Measurements from ENCODE around the gene FAM229B. TPM values are rescaled to one million over a fixed set of nuclear protein-coding genes. Genes with fewer than 3 reads are reported as not detected.
"Not testable (repeated sequence)": the region's sequence is repeated elsewhere in the genome, so short reads cannot be mapped to it uniquely, and the experiment has no call there.

Gene FAM229B
- total and polyA plus RNA-seq, 5 donors = 60.2 to 77.7 (median 75.2) TPM

GRCh38 chr6:112062966-112063365, 24.4 kb upstream of the FAM229B start:
- intact Hi-C loops (cut with DNase I) = no loop called here
- no peak overlapping the region for H3K4me3 ChIP-seq (ENCODE audit: low read length)
- no peak for ATAC-seq
- no peaks in the 10 kb centered on the region for H3K27me3 ChIP-seq (ENCODE audit: control insufficient read depth, insufficient read depth)
- H3K4me1 ChIP-seq (ENCODE audit: control insufficient read depth, insufficient read depth, low read length) = no peaks in the 10 kb centered on the region
- H3K27ac ChIP-seq (ENCODE audit: low read length) = no peak overlapping the region
- no peaks in the 10 kb centered on the region for H3K9me3 ChIP-seq (ENCODE audit: control insufficient read depth, low read length)
- no peak for DNase-seq
- WGBS = 82% methylated on average over 3 of the region's 3 CpGs

GRCh38 chr6:112065426-112065986, 21.9 kb upstream of the FAM229B start:
- DNase-seq = no peak
- Histone ChIP-seq H3K4me1 (ENCODE audit: control insufficient read depth, insufficient read depth, low read length) (no peaks in the 10 kb centered on the region), H3K27ac (ENCODE audit: low read length) (no peak overlapping the region), H3K4me3 (ENCODE audit: low read length) (no peak overlapping the region), H3K27me3 (ENCODE audit: control insufficient read depth, insufficient read depth) (no peaks in the 10 kb centered on the region), H3K9me3 (ENCODE audit: control insufficient read depth, low read length) (no peaks in the 10 kb centered on the region)
- no peak for ATAC-seq
- 54% methylated on average over 6 of the region's 6 CpGs for WGBS
- intact Hi-C loops (cut with DNase I) = no loop called here

- intact Hi-C loops (cut with DNase I) = no loop called here
- H3K27me3 ChIP-seq (ENCODE audit: control insufficient read depth, insufficient read depth) = no peaks in the 10 kb centered on the region
- H3K4me1 ChIP-seq (ENCODE audit: control insufficient read depth, insufficient read depth, low read length) = no peaks in the 10 kb centered on the region
- 77% methylated on average over 3 of the region's 3 CpGs for WGBS
- H3K9me3 ChIP-seq (ENCODE audit: control insufficient read depth, low read length) = no peaks in the 10 kb centered on the region
- no peak overlapping the region for H3K27ac ChIP-seq (ENCODE audit: low read length)
- no peak for DNase-seq
- no peak for ATAC-seq
- no peak overlapping the region for H3K4me3 ChIP-seq (ENCODE audit: low read length)
These were observed 20.8 kb upstream of the FAM229B start for GRCh38 chr6:112066606-112067005.

- DNase-seq = no peak
- no peaks in the 10 kb centered on the region for H3K9me3 ChIP-seq (ENCODE audit: control insufficient read depth, low read length)
- no peak for ATAC-seq
- no peak overlapping the region for H3K4me3 ChIP-seq (ENCODE audit: low read length)
- no peaks in the 10 kb centered on the region for H3K27me3 ChIP-seq (ENCODE audit: control insufficient read depth, insufficient read depth)
- intact Hi-C loops (cut with DNase I) = no loop called here
- WGBS = 88% methylated on average over 4 of the region's 4 CpGs
- peaks cover 2% of the 10 kb centered on the region for H3K4me1 ChIP-seq (ENCODE audit: control insufficient read depth, insufficient read depth, low read length)
- no peak overlapping the region for H3K27ac ChIP-seq (ENCODE audit: low read length)
These were observed 5.8 kb upstream of the FAM229B start for GRCh38 chr6:112081569-112081968.

GRCh38 chr6:112085286-112086065, 1.9 kb upstream of the FAM229B start:
- Histone ChIP-seq H3K4me1 (ENCODE audit: control insufficient read depth, insufficient read depth, low read length) (peaks cover 2% of the 10 kb centered on the region), H3K4me3 (ENCODE audit: low read length) (no peak overlapping the region), H3K27me3 (ENCODE audit: control insufficient read depth, insufficient read depth) (no peaks in the 10 kb centered on the region), H3K27ac (ENCODE audit: low read length) (no peak overlapping the region), H3K9me3 (ENCODE audit: control insufficient read depth, low read length) (no peaks in the 10 kb centered on the region)
- intact Hi-C loops (cut with DNase I) = no loop called here
- WGBS = 62% methylated on average over 8 of the region's 8 CpGs
- peak in 2 of 3 donors; percentile 15 to 52 for DNase-seq
- ATAC-seq = peak in 1 of 2 donors; percentile 55

- H3K27me3 ChIP-seq (ENCODE audit: control insufficient read depth, insufficient read depth) = no peaks in the 10 kb centered on the region
- peak in 1 of 2 donors; percentile 34 for ATAC-seq
- intact Hi-C loops (cut with DNase I) = no loop called here
- H3K4me1 ChIP-seq (ENCODE audit: control insufficient read depth, insufficient read depth, low read length) = peaks cover 4% of the 10 kb centered on the region
- H3K27ac ChIP-seq (ENCODE audit: low read length) = peak overlapping the region; percentile 91
- under 1% methylated on average over 8 of the region's 8 CpGs for WGBS
- no peak for DNase-seq
- no peaks in the 10 kb centered on the region for H3K9me3 ChIP-seq (ENCODE audit: control insufficient read depth, low read length)
- peak overlapping the region; percentile 67 for H3K4me3 ChIP-seq (ENCODE audit: low read length)
These were observed 651 bp upstream of the FAM229B start for GRCh38 chr6:112086744-112087135.

- DNase-seq (no peak), ATAC-seq (no peak)
- intact Hi-C loops (cut with DNase I) = no loop called here
- Histone ChIP-seq H3K9me3 (ENCODE audit: control insufficient read depth, low read length) (no peaks in the 10 kb centered on the region), H3K27ac (ENCODE audit: low read length) (peak overlapping the region; percentile 91), H3K27me3 (ENCODE audit: control insufficient read depth, insufficient read depth) (no peaks in the 10 kb centered on the region), H3K4me1 (ENCODE audit: control insufficient read depth, insufficient read depth, low read length) (peaks cover 4% of the 10 kb centered on the region), H3K4me3 (ENCODE audit: low read length) (peak overlapping the region; percentile 67)
- WGBS = 14% methylated on average over 7 of the region's 7 CpGs
These were observed 525 bp downstream of the FAM229B start for GRCh38 chr6:112087916-112088315.

GRCh38 chr6:112096901-112097300, 9.5 kb downstream of the FAM229B start:
- Histone ChIP-seq H3K9me3 (ENCODE audit: control insufficient read depth, low read length) (no peaks in the 10 kb centered on the region), H3K27ac (ENCODE audit: low read length) (no peak overlapping the region), H3K4me3 (ENCODE audit: low read length) (no peak overlapping the region), H3K27me3 (ENCODE audit: control insufficient read depth, insufficient read depth) (no peaks in the 10 kb centered on the region), H3K4me1 (ENCODE audit: control insufficient read depth, insufficient read depth, low read length) (no peaks in the 10 kb centered on the region)
- WGBS = 98% methylated on average over 2 of the region's 2 CpGs
- no peak for DNase-seq
- ATAC-seq = no peak
- intact Hi-C loops (cut with DNase I) = no loop called here

GRCh38 chr6:112100561-112100960, 13.2 kb downstream of the FAM229B start:
- Histone ChIP-seq H3K9me3 (ENCODE audit: control insufficient read depth, low read length) (no peaks in the 10 kb centered on the region), H3K27me3 (ENCODE audit: control insufficient read depth, insufficient read depth) (no peaks in the 10 kb centered on the region), H3K27ac (ENCODE audit: low read length) (no peak overlapping the region), H3K4me1 (ENCODE audit: control insufficient read depth, insufficient read depth, low read length) (no peaks in the 10 kb centered on the region), H3K4me3 (ENCODE audit: low read length) (no peak overlapping the region)
- intact Hi-C loops (cut with DNase I) = no loop called here
- 70% methylated on average over 4 of the region's 4 CpGs for WGBS
- no peak for DNase-seq
- ATAC-seq = no peak

GRCh38 chr6:112106026-112106425, 18.6 kb downstream of the FAM229B start:
- H3K4me1 ChIP-seq (ENCODE audit: control insufficient read depth, insufficient read depth, low read length); DNase-seq; ATAC-seq; H3K27me3 ChIP-seq (ENCODE audit: control insufficient read depth, insufficient read depth); intact Hi-C loops (cut with DNase I); H3K4me3 ChIP-seq (ENCODE audit: low read length); H3K27ac ChIP-seq (ENCODE audit: low read length); H3K9me3 ChIP-seq (ENCODE audit: control insufficient read depth, low read length): not testable (repeated sequence)
- 96% methylated on average over 2 of the region's 2 CpGs for WGBS

- intact Hi-C loops (cut with DNase I) = no loop called here
- H3K4me1 ChIP-seq (ENCODE audit: control insufficient read depth, insufficient read depth, low read length) = no peaks in the 10 kb centered on the region
- no peak overlapping the region for H3K27ac ChIP-seq (ENCODE audit: low read length)
- H3K27me3 ChIP-seq (ENCODE audit: control insufficient read depth, insufficient read depth) = no peaks in the 10 kb centered on the region
- H3K9me3 ChIP-seq (ENCODE audit: control insufficient read depth, low read length) = no peaks in the 10 kb centered on the region
- DNase-seq (no peak), ATAC-seq (no peak)
- H3K4me3 ChIP-seq (ENCODE audit: low read length) = no peak overlapping the region
- WGBS = 61% methylated on average over 2 of the region's 2 CpGs
These were observed 19.2 kb downstream of the FAM229B start for GRCh38 chr6:112106562-112106961.
